SK-N-SH (cell line): ENCODE results near the gene POU2F3. TPM values are rescaled to one million over a fixed set of nuclear protein-coding genes. Genes with fewer than 3 reads are reported as not detected.
"Not testable (repeated sequence)": the region's sequence is repeated elsewhere in the genome, so short reads cannot be mapped to it uniquely, and the experiment has no call there.

Source experiments
- CTCF ChIA-PET: fragments of 300-600, 350-600 bp; formaldehyde crosslinking; extraction: SDS; loops from one replicate; lab custom pipeline; 2021; lab: Yijun Ruan, JAX
- POLR2A ChIA-PET: fragments of 350-600 bp; sonication (Branson Sonifier 250); formaldehyde crosslinking; extraction: SDS; loops from one replicate; lab custom pipeline; 2020; ENCODE audit warnings: antibody characterized with exemption, inconsistent platforms; lab: Yijun Ruan, JAX
- DNase-seq: peaks from one replicate; pipeline ENCODE4 v3.0.0; 2012
- H2AFZ ChIP-seq: fragments of 200-600 bp; sonication (generic); 2 replicates; pipeline ENCODE4 v1.8.1; 2016; ENCODE audit warnings: antibody characterized with exemption, mild to moderate bottlenecking, low read depth
- H3F3A ChIP-seq: fragments of 200-600 bp; sonication (generic); replicated peaks from 2 replicates; pipeline ENCODE3; 2016; ENCODE audit warnings: antibody characterized with exemption, mild to moderate bottlenecking; ENCODE audit not compliant: insufficient read depth
- H3K27ac ChIP-seq, 2 experiments: fragments of 200-500 bp in 1 of 2; fragments of 200-600 bp in 1 of 2; sonication (Bioruptor generic) in 1 of 2; sonication (generic), shearing (Covaris generic) in 1 of 2; 2 replicates each; pipeline versions ENCODE4 v1.5.1 to v1.6.1; 2014 to 2016; ENCODE audit warnings: low read depth in 2 of 2, inconsistent platforms in 1 of 2, low read length in 1 of 2, mild to moderate bottlenecking in 1 of 2, mixed read lengths in 1 of 2
- H3K27me3 ChIP-seq: fragments of 200-600 bp; sonication (generic), shearing (Covaris generic); 2 replicates; pipeline ENCODE4 v1.6.1; 2016; ENCODE audit warnings: mixed run types; ENCODE audit not compliant: insufficient read depth
- H3K36me3 ChIP-seq, 2 experiments: fragments of 200-500 bp in 1 of 2; fragments of 200-600 bp in 1 of 2; sonication (Bioruptor generic) in 1 of 2; sonication (generic) in 1 of 2; replicated peaks in 1 of 2; 2 replicates each; pipeline versions ENCODE3 to v1.5.1; 2014 to 2016; ENCODE audit warnings: low read length in 1 of 2, mild to moderate bottlenecking in 1 of 2; ENCODE audit not compliant: insufficient read depth in 2 of 2, control insufficient read depth in 1 of 2
- H3K4me1 ChIP-seq, 2 experiments: fragments of 200-500 bp in 1 of 2; fragments of 200-600 bp in 1 of 2; sonication (Bioruptor generic) in 1 of 2; sonication (generic), shearing (Covaris generic) in 1 of 2; 2 replicates each; pipeline versions ENCODE4 v1.5.1 to v1.6.1; 2014 to 2016; ENCODE audit warnings: low read depth in 1 of 2, low read length in 1 of 2, mixed run types in 1 of 2; ENCODE audit not compliant: insufficient read depth in 2 of 2, control insufficient read depth in 1 of 2
- H3K4me2 ChIP-seq: fragments of 200-600 bp; sonication (generic), shearing (Covaris generic); 2 replicates; pipeline ENCODE4 v1.6.1; 2017; ENCODE audit warnings: mixed run types
- H3K4me3 ChIP-seq, 2 experiments: fragments of 200-500 bp in 1 of 2; fragments of 200-600 bp in 1 of 2; sonication (Bioruptor generic) in 1 of 2; sonication (generic), shearing (Covaris generic) in 1 of 2; 2 replicates each; pipeline versions ENCODE4 v1.5.1 to v1.8.1; 2014 to 2016; ENCODE audit warnings: low read depth in 2 of 2, inconsistent platforms in 1 of 2, low read length in 1 of 2, mild to moderate bottlenecking in 1 of 2, mixed read lengths in 1 of 2, moderate library complexity in 1 of 2
- H3K79me2 ChIP-seq: fragments of 200-600 bp; sonication (generic); 2 replicates; pipeline ENCODE4 v1.8.1; 2017; ENCODE audit warnings: mild to moderate bottlenecking; ENCODE audit not compliant: insufficient read depth
- H3K9ac ChIP-seq: fragments of 200-600 bp; sonication (generic); 2 replicates; pipeline ENCODE4 v1.6.1; 2017; ENCODE audit warnings: mixed run types
- H3K9me2 ChIP-seq: fragments of 200-600 bp; sonication (generic); 2 replicates; pipeline ENCODE4 v1.6.1; 2017; ENCODE audit warnings: mixed run types
- H3K9me3 ChIP-seq: fragments of 200-600 bp; sonication (generic); 2 replicates; pipeline ENCODE4 v1.6.1; 2017; ENCODE audit warnings: mixed run types, mild to moderate bottlenecking, moderate library complexity
- H4K20me1 ChIP-seq: fragments of 200-600 bp; sonication (generic); 2 replicates; pipeline ENCODE4 v1.6.1; 2017; ENCODE audit warnings: mild to moderate bottlenecking, mixed run types; ENCODE audit not compliant: insufficient read depth
- CTCF ChIP-seq: fragments of 200-600 bp; sonication (generic); IDR thresholded peaks from 2 replicates; pipeline ENCODE4 v1.6.1; 2017; ENCODE audit warnings: antibody characterized with exemption, mild to moderate bottlenecking, moderate library complexity
- ELF1 ChIP-seq: IDR thresholded peaks from 2 replicates; pipeline ENCODE4 v1.4.0; 2012
- EZH2phosphoT487 ChIP-seq: fragments of 200-600 bp; sonication (generic); IDR thresholded peaks from 2 replicates; pipeline ENCODE4 v1.6.1; 2017; ENCODE audit warnings: low read depth, mixed run types, mild to moderate bottlenecking, antibody characterized with exemption, moderate library complexity, borderline replicate concordance
- GATA2 ChIP-seq: sonication (generic); formaldehyde crosslinking; IDR thresholded peaks from 2 replicates; pipeline ENCODE4 v1.5.0; 2020; ENCODE audit warnings: mild to moderate bottlenecking, missing genetic modification reagents
- REST ChIP-seq: IDR thresholded peaks from 2 replicates; pipeline ENCODE4 v1.6.1; 2012; ENCODE audit warnings: mild to moderate bottlenecking, low read depth, low read length, moderate library complexity
- SIN3A ChIP-seq: IDR thresholded peaks from 2 replicates; pipeline ENCODE4 v1.6.1; 2012; ENCODE audit warnings: low read depth, mild to moderate bottlenecking, low read length, moderate library complexity, borderline replicate concordance
- TCF12 ChIP-seq: IDR thresholded peaks from 2 replicates; pipeline ENCODE4 v1.4.0; 2012
- USF2 ChIP-seq: fragments of 150-350 bp; IDR thresholded peaks from 2 replicates; pipeline ENCODE4 v1.6.1; 2017; ENCODE audit warnings: antibody characterized with exemption, low read length, low read depth, borderline replicate concordance
- WGBS: methylation state at CpG from one replicate; pipeline ENCODE4 v1.1.6; 2017; ENCODE audit warnings: low lambda C conversion rate; 5-methylcytosine and 5-hydroxymethylcytosine counted together
- polyA plus RNA-seq, 3 experiments: library from polyadenylated mRNA; depleted of rRNA; stranded (reverse); fragments of >200 nt; gene quantifications; 2 replicates each; pipeline ENCODE4 v1.2.3, GENCODE V29; 2012

POU2F3 gene
- polyA plus RNA-seq, 1 of the 3 experiments (the other 2 are of a cell fraction) = 0.02 TPM

DNA sequence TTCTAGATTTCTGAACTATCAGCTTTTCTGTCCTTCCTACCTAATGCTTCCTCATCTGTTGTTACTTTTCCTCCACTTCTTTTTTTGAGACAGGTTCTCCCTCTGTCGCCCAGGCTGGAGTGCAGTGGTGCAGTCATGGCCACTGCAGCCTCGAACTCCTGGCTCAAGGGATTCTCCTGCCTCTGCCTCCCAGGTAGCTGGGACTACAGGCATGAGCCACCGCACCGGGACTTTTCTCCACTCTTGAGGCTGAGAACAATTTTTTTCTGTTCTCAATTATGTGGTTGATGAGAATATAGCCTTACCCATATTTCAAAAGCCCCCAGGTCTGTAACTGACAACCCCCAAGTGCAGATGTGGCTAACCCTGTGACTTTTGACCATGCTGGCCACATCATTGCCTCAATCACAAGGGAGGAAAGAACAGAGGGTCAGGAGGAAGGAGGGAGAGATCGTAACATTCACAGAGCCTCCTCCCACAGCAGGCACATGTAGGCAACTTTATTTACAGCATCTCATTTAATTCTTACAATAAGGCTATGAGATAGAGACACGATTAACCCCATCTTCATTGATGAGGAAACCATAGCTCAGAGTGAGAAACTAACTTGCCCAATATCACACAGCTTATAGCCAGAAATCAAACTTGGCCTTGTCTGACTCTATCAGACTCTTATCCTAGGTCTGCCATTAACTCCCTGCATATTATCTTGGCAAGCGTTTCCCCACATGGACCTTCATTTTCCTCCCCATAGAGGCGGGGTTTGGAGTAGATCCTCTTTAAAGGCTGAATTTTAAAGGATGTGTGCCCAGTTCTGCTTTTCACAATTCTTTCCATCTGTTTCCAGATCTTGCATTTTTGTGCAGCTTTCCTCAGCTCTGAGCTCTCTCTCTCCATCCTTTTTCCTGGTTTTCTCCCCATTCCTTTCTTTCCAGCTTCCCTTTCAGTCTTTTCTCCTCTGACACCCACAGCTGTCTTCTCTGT, 9.6 kb downstream of the POU2F3 start:
- peaks cover 5% of the 10 kb centered on the region; the same call in 1 of the 2 replicates for H3K27me3 ChIP-seq
- no peaks in the 10 kb centered on the region for H3K79me2 ChIP-seq
- peak overlapping the region; percentile 33; the same call in 1 of the 2 replicates for H3K4me2 ChIP-seq
- no peak overlapping the region for H3K4me3 ChIP-seq
- no peaks in the 10 kb centered on the region for H4K20me1 ChIP-seq
- H2AFZ ChIP-seq = no peak overlapping the region
- DNase-seq = no peak
- ChIA-PET POLR2A (no interaction called here), CTCF (interaction anchor here (0.9 to 13.2 kb wide), 6 partner anchors 10 to 81 kb away, joined by 3 to 143 read pairs (median 8); partner anchors contain the start of gene POU2F3)
- peaks cover 4% of the 10 kb centered on the region for H3F3A ChIP-seq
- H3K9me2 ChIP-seq = no peaks in the 10 kb centered on the region
- no peak for TF ChIP-seq REST
- TF ChIP-seq ELF1 = no peak
- TF ChIP-seq SIN3A = no peak
- TF ChIP-seq CTCF = no peak
- no peak for TF ChIP-seq USF2
- no peak for TF ChIP-seq GATA2 (CRISPR knock-in tag)
- no peak for TF ChIP-seq TCF12
- no peak for TF ChIP-seq EZH2phosphoT487
- no peaks in the 10 kb centered on the region for H3K36me3 ChIP-seq
- no peaks in the 10 kb centered on the region for H3K9me3 ChIP-seq
- H3K4me1 ChIP-seq = peaks cover 6 to 12% of the 10 kb centered on the region in 2 experiments; a peak in 3 of 4 replicates
- no peak overlapping the region for H3K9ac ChIP-seq
- H3K27ac ChIP-seq = no peak overlapping the region
- WGBS = 80% methylated on average over 8 of the region's 8 CpGs

DNA sequence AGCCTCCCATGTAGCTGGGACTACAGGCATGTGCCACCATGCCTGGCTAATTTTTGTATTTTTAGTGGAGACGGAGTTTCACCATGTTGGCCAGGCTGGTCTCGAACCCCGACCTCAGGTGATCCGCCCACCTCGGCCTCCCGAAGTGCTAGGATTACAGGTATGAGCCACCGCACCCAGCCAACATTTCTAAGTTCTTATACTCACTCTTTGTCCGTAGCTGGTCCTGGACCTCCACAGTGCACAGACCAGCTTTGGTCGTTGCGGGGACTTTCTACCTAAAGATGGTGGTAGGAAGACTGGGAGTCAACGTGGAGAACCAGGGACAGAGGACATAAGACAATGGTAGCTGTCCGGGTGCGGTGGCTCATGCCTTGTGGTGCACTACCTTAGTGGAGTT, 13.4 kb downstream of the POU2F3 start:
- H3K9ac ChIP-seq, H3K9me3 ChIP-seq, H3K36me3 ChIP-seq, H3K9me2 ChIP-seq, H3K4me3 ChIP-seq, H3F3A ChIP-seq, H4K20me1 ChIP-seq, H3K27ac ChIP-seq, H3K4me2 ChIP-seq, H3K79me2 ChIP-seq, POLR2A ChIA-PET, DNase-seq, H3K4me1 ChIP-seq, H2AFZ ChIP-seq: not testable (repeated sequence)
- CTCF ChIA-PET = interaction anchor here (1.0 to 13.2 kb wide), 6 partner anchors 14 to 48 kb away, joined by 3 to 143 read pairs (median 3); no protein-coding TSS in a partner anchor
- H3K27me3 ChIP-seq = peaks cover 15% of the 10 kb centered on the region; the same call in 1 of the 2 replicates
- 78% methylated on average over 13 of the region's 13 CpGs for WGBS
